Esophagus squamous epithelium (tissue), 4 donors: ENCODE measurements around the gene PROX2.

Experiments
- CTCF ChIP-seq, 6 experiments: fragments of 450-650 bp in 4 of 6; fragments of 200-600 bp in 2 of 6; sonication (generic) in 2 of 6; IDR thresholded peaks; one replicate each; pipeline ENCODE4 v1.5.1; 2016 to 2019; ENCODE audit warnings: antibody characterized with exemption in 6 of 6, mild to moderate bottlenecking in 4 of 6, moderate library complexity in 4 of 6
- POLR2A ChIP-seq, 4 donors: fragments of 450-650 bp; IDR thresholded peaks; one replicate each; pipeline ENCODE4 v1.6.1; 2017; ENCODE audit warnings: antibody characterized with exemption in 4 of 4, mild to moderate bottlenecking in 4 of 4, moderate library complexity in 3 of 4

- TF ChIP-seq CTCF (IDR thresholded peaks at IDR 0.05) (no peak), POLR2A (IDR thresholded peaks at IDR 0.05) (no peak)
Measured at GRCh38 chr14:74848768-74849167, 27.2 kb downstream of the PROX2 start.
